Karpas-422 (cell line): ENCODE measurements around the gene RAB9B. TPM values are rescaled to one million over a fixed set of nuclear protein-coding genes. Genes with fewer than 3 reads are reported as not detected.

Experiments used
- DNase-seq: peaks from one replicate; pipeline ENCODE4 v3.0.0-alpha.2; 2015
- H2AFZ ChIP-seq: fragments of 200-600 bp; sonication (generic); 2 replicates; pipeline ENCODE4 v1.6.1; 2014; ENCODE audit warnings: antibody characterized with exemption, low read length, mixed read lengths
- H3K27ac ChIP-seq: fragments of 200-600 bp; sonication (generic); 2 replicates; pipeline ENCODE4 v1.5.1; 2014; ENCODE audit warnings: mild to moderate bottlenecking, low read length, moderate library complexity
- H3K27me3 ChIP-seq: fragments of 200-600 bp; sonication (generic); 2 replicates; pipeline ENCODE4 v1.6.1; 2014; ENCODE audit warnings: low read length, mixed read lengths
- H3K36me3 ChIP-seq: fragments of 200-600 bp; sonication (generic); 2 replicates; pipeline ENCODE4 v1.6.1; 2014; ENCODE audit warnings: low read length, mixed read lengths; ENCODE audit not compliant: insufficient read depth
- H3K4me1 ChIP-seq: fragments of 200-600 bp; sonication (generic); 2 replicates; pipeline ENCODE4 v1.6.1; 2014; ENCODE audit warnings: mild to moderate bottlenecking, low read length, mixed read lengths
- H3K4me2 ChIP-seq: fragments of 200-600 bp; sonication (generic); 2 replicates; pipeline ENCODE4 v1.6.1; 2014; ENCODE audit warnings: low read length, low read depth, mild to moderate bottlenecking; ENCODE audit not compliant: poor library complexity, severe bottlenecking
- H3K4me3 ChIP-seq: fragments of 200-600 bp; sonication (generic); 2 replicates; pipeline ENCODE4 v1.5.1; 2014; ENCODE audit warnings: mild to moderate bottlenecking, antibody characterized with exemption, low read length, mixed read lengths
- H3K79me2 ChIP-seq: fragments of 200-600 bp; sonication (generic); 2 replicates; pipeline ENCODE4 v1.6.1; 2014; ENCODE audit warnings: mild to moderate bottlenecking, low read length, mixed read lengths
- H3K9ac ChIP-seq: fragments of 200-600 bp; sonication (generic); 2 replicates; pipeline ENCODE4 v1.6.0; 2014; ENCODE audit warnings: low read length
- H3K9me2 ChIP-seq: fragments of 200-600 bp; sonication (generic), shearing (Covaris generic); replicated peaks from 2 replicates; pipeline ENCODE4 v1.6.0; 2014; ENCODE audit warnings: mild to moderate bottlenecking, low read length, moderate library complexity; ENCODE audit not compliant: insufficient read depth
- H3K9me3 ChIP-seq: fragments of 300-700, 200-600 bp; sonication (generic); 2 replicates; pipeline ENCODE4 v1.6.1; 2014; ENCODE audit warnings: low read length, mixed read lengths
- H4K20me1 ChIP-seq: fragments of 200-600 bp; sonication (generic); 2 replicates; pipeline ENCODE4 v1.6.1; 2014; ENCODE audit warnings: mild to moderate bottlenecking, antibody characterized with exemption, low read length, low read depth; ENCODE audit not compliant: insufficient read depth
- small RNA-seq: library from RNA; depleted of rRNA; stranded (forward); fragments of <200 nt; gene quantifications from one replicate; pipeline ENCODE3, GENCODE V24; 2014
- total RNA-seq: library from RNA; depleted of rRNA; stranded (reverse); fragments of >200 nt; shearing (Covaris generic); gene quantifications from 2 replicates; pipeline ENCODE4 v1.2.3, GENCODE V29; 2014; ENCODE audit warnings: low replicate concordance; rRNA removed

RAB9B gene
- total RNA-seq, 1 experiment from 2014 or later: not detected

DNA sequence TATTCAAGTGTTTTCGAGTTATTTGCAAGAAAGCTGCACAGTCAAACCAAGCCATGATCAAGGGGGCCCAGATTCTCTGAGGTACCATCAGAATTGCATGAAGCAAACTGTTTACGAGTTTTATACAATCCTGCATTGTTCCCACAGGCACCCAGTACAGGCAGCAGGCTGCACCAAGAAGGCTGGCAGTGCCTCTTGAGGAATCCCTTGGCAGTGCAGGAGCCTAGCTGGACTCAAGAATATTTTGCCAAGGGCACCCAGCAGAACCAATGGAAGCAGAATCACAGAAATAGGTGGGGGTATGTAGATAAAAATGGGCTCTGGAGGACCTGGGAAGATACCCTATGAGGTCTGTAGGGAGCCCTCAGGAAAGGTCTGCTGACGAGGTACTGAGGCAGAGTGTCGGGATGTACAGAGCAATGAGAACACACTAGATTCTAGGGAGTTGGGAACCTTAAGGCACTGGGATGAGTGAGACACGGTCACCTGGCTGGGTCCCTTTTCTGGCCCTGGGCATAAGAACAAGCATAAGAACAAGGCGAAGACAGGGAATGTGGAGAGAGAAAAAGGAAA is 57.9 kb downstream of the RAB9B start:
- Histone ChIP-seq H3K27me3 (no peaks in the 10 kb centered on the region), H3K36me3 (no peaks in the 10 kb centered on the region), H4K20me1 (no peaks in the 10 kb centered on the region), H3K79me2 (no peaks in the 10 kb centered on the region), H2AFZ (no peak overlapping the region), H3K4me3 (no peak overlapping the region), H3K9ac (no peak overlapping the region), H3K9me2 (no peaks in the 10 kb centered on the region), H3K4me1 (no peaks in the 10 kb centered on the region), H3K4me2 (no peak overlapping the region), H3K9me3 (no peaks in the 10 kb centered on the region), H3K27ac (no peak overlapping the region)
- DNase-seq: peak; percentile 51

DNA sequence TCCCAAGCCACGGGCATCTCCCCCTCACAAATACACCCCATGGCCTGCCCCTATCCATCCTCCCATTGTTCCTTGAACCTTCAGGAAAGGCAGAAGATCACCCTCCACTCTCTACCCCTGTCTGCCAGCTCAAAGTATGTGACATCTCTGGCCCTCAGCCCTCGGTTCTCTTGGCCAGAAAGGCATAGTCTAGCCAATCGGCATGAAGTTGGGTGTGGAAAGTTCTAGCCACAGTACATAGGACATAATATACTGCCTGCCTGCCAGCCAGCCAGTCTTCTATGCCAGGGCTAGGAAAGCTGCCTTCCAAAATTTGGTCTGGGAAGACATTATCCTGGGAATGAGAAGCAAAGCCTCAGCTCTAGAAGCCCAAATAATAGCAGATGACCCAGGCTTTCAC is 58.6 kb downstream of the RAB9B start:
- H3K9ac ChIP-seq: no peak overlapping the region
- no peak overlapping the region for H3K4me3 ChIP-seq
- H3K27ac ChIP-seq: no peak overlapping the region
- DNase-seq: no peak
- H4K20me1 ChIP-seq: no peaks in the 10 kb centered on the region
- no peaks in the 10 kb centered on the region for H3K9me2 ChIP-seq
- H3K4me1 ChIP-seq: no peaks in the 10 kb centered on the region
- H3K9me3 ChIP-seq: no peaks in the 10 kb centered on the region
- no peak overlapping the region for H3K4me2 ChIP-seq
- no peaks in the 10 kb centered on the region for H3K27me3 ChIP-seq
- no peaks in the 10 kb centered on the region for H3K36me3 ChIP-seq
- no peaks in the 10 kb centered on the region for H3K79me2 ChIP-seq
- H2AFZ ChIP-seq: no peak overlapping the region

Small RNA genes within 50 kb of the gene (small RNA-seq; reads per million reads assigned to genes)
- gene RNA5SP511: not detected

Other genes with a start within 250 kb of the RAB9B start
- 19.8 and 35.4 TPM in 2 replicates for gene TCEAL4, start 246.7 kb downstream of the RAB9B start, total RNA-seq
- gene TCEAL3, start 224.3 kb downstream of the RAB9B start, total RNA-seq: 1.8 and 6.9 TPM in 2 replicates
- gene TCEAL1, start 203.3 kb downstream of the RAB9B start, total RNA-seq: 22.1 and 34.2 TPM in 2 replicates
- 83.4 and 90.4 TPM in 2 replicates for gene MORF4L2, start 145.6 kb downstream of the RAB9B start, total RNA-seq
- gene TMEM31, start 121.3 kb downstream of the RAB9B start, total RNA-seq: not detected in 2 replicates
- 1.2 TPM in 1 of 2 replicates, not detected in the other for gene PLP1, start 55.4 kb downstream of the RAB9B start, total RNA-seq
- gene TMSB15B, start 130.4 kb upstream of the RAB9B start, total RNA-seq: 1.0 and 13.2 TPM in 2 replicates
- not detected in 2 replicates for gene H2BW1, start 181.5 kb upstream of the RAB9B start, total RNA-seq
- gene H2BW2, start 207.7 kb upstream of the RAB9B start, total RNA-seq: not detected in 2 replicates
- gene TMSB15C, start 244.0 kb upstream of the RAB9B start, total RNA-seq: 0.29 and 6.1 TPM in 2 replicates